Activated gamma-delta T cell treated with Interleukin-2 at 50 U/mL for 16 hours (primary cell): ENCODE data around the gene L3MBTL1.
A peak's percentile ranks its signal among the peaks of the same experiment; 100 is the strongest.

Experiments used
- DNase-seq: peaks from one replicate; pipeline ENCODE4 v3.0.0-alpha.2; 2020

L3MBTL1 gene

GRCh38 chr20:43508106-43508505 lies 609 bp downstream of the L3MBTL1 start:
- DNase-seq: no peak

GRCh38 chr20:43508604-43509040 lies 1.1 kb downstream of the L3MBTL1 start:
- no peak for DNase-seq

GRCh38 chr20:43511879-43512278 lies 4.4 kb downstream of the L3MBTL1 start:
- DNase-seq: no peak

GRCh38 chr20:43513372-43513930 lies 6.0 kb downstream of the L3MBTL1 start:
- DNase-seq: no peak

GRCh38 chr20:43513931-43514647 lies 6.6 kb downstream of the L3MBTL1 start:
- peak; percentile 89 for DNase-seq

- DNase-seq: no peak
Observed at GRCh38 chr20:43514648-43514999, 7.1 kb downstream of the L3MBTL1 start.

GRCh38 chr20:43515628-43516027 lies 8.1 kb downstream of the L3MBTL1 start:
- no peak for DNase-seq

- no peak for DNase-seq
Observed at GRCh38 chr20:43516251-43516824, 8.8 kb downstream of the L3MBTL1 start.

GRCh38 chr20:43520074-43520630 lies 12.7 kb downstream of the L3MBTL1 start:
- DNase-seq: no peak

- no peak for DNase-seq
Observed at GRCh38 chr20:43525021-43525420, 17.5 kb downstream of the L3MBTL1 start.

- DNase-seq: no peak
Observed at GRCh38 chr20:43528258-43528875, 20.9 kb downstream of the L3MBTL1 start.

- no peak for DNase-seq
Observed at GRCh38 chr20:43529051-43529450, 21.6 kb downstream of the L3MBTL1 start.

- DNase-seq: no peak
Observed at GRCh38 chr20:43529457-43530153, 22.1 kb downstream of the L3MBTL1 start.

- DNase-seq: no peak
Observed at GRCh38 chr20:43530321-43531090, 23.0 kb downstream of the L3MBTL1 start.

- no peak for DNase-seq
Observed at GRCh38 chr20:43531091-43531443, 23.6 kb downstream of the L3MBTL1 start.

GRCh38 chr20:43532416-43533055 lies 25.0 kb downstream of the L3MBTL1 start:
- DNase-seq: no peak

- DNase-seq: no peak
Observed at GRCh38 chr20:43533060-43533459, 25.6 kb downstream of the L3MBTL1 start.

GRCh38 chr20:43534016-43534415 lies 26.5 kb downstream of the L3MBTL1 start:
- no peak for DNase-seq

GRCh38 chr20:43534791-43535350 lies 27.4 kb downstream of the L3MBTL1 start:
- DNase-seq: no peak

GRCh38 chr20:43535370-43536004 lies 28.0 kb downstream of the L3MBTL1 start:
- DNase-seq: no peak
